Panc1 (cell line): ENCODE results near the gene SYF2.

Experiments used
- POLR2AphosphoS5 ChIP-seq: IDR thresholded peaks from 2 replicates; pipeline ENCODE4 v1.6.1; 2012; ENCODE audit warnings: mild to moderate bottlenecking, low read depth, low read length, moderate library complexity
- SIN3A ChIP-seq: IDR thresholded peaks from 2 replicates; pipeline ENCODE4 v1.6.1; 2012; ENCODE audit warnings: low read depth, mild to moderate bottlenecking, low read length, moderate library complexity, borderline replicate concordance; ENCODE audit not compliant: insufficient read depth
- TCF7L2 ChIP-seq: IDR thresholded peaks from 2 replicates; pipeline ENCODE4 v1.6.1; 2011; ENCODE audit warnings: mild to moderate bottlenecking, low read depth, low read length, inconsistent platforms
- TF ChIP-seq, protein P1 (sequence below): fragments of 450-650 bp; IDR thresholded peaks from 2 replicates; pipeline ENCODE4 v1.5.1; 2017; ENCODE audit warnings: mild to moderate bottlenecking
- TF ChIP-seq, protein P2 (sequence below), 2 experiments: IDR thresholded peaks; 2 replicates each; pipeline ENCODE4 v1.6.1; 2011 to 2012; ENCODE audit warnings: low read depth in 2 of 2, control low read depth in 1 of 2, low read length in 1 of 2, mild to moderate bottlenecking in 1 of 2, moderate library complexity in 1 of 2; ENCODE audit not compliant: insufficient read depth in 1 of 2

DNA sequence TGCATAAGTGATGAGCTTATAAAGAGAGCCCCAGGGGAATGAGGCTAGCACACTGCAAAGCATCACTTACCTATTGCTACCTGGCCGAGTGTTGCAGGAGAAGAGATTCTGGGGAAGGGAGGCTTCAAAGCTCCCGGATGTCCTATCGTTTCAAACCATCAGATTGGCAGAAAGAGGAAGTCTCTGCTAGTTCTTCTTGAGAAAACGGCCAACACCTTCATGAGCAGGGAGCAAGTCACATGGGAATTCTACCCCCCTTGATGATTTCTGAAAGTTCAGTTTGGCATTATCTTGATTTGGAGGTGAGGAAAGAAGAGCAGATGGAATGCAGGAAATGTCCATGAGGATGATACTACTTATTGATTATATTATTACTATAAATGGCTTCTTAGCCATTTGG, 16.2 kb downstream of the SYF2 start:
- TF ChIP-seq, protein P1, sequence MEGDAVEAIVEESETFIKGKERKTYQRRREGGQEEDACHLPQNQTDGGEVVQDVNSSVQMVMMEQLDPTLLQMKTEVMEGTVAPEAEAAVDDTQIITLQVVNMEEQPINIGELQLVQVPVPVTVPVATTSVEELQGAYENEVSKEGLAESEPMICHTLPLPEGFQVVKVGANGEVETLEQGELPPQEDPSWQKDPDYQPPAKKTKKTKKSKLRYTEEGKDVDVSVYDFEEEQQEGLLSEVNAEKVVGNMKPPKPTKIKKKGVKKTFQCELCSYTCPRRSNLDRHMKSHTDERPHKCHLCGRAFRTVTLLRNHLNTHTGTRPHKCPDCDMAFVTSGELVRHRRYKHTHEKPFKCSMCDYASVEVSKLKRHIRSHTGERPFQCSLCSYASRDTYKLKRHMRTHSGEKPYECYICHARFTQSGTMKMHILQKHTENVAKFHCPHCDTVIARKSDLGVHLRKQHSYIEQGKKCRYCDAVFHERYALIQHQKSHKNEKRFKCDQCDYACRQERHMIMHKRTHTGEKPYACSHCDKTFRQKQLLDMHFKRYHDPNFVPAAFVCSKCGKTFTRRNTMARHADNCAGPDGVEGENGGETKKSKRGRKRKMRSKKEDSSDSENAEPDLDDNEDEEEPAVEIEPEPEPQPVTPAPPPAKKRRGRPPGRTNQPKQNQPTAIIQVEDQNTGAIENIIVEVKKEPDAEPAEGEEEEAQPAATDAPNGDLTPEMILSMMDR: no peak
- no peak for TF ChIP-seq SIN3A
- TF ChIP-seq POLR2AphosphoS5: no peak
- TF ChIP-seq, protein P2, sequence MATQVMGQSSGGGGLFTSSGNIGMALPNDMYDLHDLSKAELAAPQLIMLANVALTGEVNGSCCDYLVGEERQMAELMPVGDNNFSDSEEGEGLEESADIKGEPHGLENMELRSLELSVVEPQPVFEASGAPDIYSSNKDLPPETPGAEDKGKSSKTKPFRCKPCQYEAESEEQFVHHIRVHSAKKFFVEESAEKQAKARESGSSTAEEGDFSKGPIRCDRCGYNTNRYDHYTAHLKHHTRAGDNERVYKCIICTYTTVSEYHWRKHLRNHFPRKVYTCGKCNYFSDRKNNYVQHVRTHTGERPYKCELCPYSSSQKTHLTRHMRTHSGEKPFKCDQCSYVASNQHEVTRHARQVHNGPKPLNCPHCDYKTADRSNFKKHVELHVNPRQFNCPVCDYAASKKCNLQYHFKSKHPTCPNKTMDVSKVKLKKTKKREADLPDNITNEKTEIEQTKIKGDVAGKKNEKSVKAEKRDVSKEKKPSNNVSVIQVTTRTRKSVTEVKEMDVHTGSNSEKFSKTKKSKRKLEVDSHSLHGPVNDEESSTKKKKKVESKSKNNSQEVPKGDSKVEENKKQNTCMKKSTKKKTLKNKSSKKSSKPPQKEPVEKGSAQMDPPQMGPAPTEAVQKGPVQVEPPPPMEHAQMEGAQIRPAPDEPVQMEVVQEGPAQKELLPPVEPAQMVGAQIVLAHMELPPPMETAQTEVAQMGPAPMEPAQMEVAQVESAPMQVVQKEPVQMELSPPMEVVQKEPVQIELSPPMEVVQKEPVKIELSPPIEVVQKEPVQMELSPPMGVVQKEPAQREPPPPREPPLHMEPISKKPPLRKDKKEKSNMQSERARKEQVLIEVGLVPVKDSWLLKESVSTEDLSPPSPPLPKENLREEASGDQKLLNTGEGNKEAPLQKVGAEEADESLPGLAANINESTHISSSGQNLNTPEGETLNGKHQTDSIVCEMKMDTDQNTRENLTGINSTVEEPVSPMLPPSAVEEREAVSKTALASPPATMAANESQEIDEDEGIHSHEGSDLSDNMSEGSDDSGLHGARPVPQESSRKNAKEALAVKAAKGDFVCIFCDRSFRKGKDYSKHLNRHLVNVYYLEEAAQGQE (IDR thresholded peaks at IDR 0.05; ENCODE audit: insufficient read depth in 1 of 2, low read depth in 2 of 2, low read length in 1 of 2): no peak
- TF ChIP-seq TCF7L2: no peak
